WERI-Rb-1 (cell line): ENCODE data around the gene HMGCL.
A peak's percentile ranks its signal among the peaks of the same experiment; 100 is the strongest.
"Not testable (repeated sequence)": the region's sequence is repeated elsewhere in the genome, so short reads cannot be mapped to it uniquely, and the experiment has no call there.

Source experiments
- DNase-seq: peaks from one replicate; pipeline ENCODE4 v3.0.0-alpha.2; 2020
- H3K27ac ChIP-seq: fragments of 250-450 bp; sonication (Bioruptor Pico); 2 replicates; pipeline ENCODE4 v1.5.1; 2020; ENCODE audit warnings: mild to moderate bottlenecking, moderate library complexity
- H3K27me3 ChIP-seq: fragments of 250-450 bp; sonication (Bioruptor Pico); 2 replicates; pipeline ENCODE4 v1.5.1; 2021; ENCODE audit warnings: mild to moderate bottlenecking, low read depth, moderate library complexity; ENCODE audit not compliant: insufficient read depth, severe bottlenecking
- H3K36me3 ChIP-seq: fragments of 250-450 bp; sonication (Bioruptor Pico); 2 replicates; pipeline ENCODE4 v1.5.1; 2020; ENCODE audit warnings: mild to moderate bottlenecking, moderate library complexity
- H3K4me3 ChIP-seq: 2 replicates; pipeline ENCODE4 v1.5.1; 2011; ENCODE audit warnings: low read depth, mild to moderate bottlenecking, control low read depth, low read length
- H3K9me3 ChIP-seq: fragments of 250-450 bp; sonication (Bioruptor Pico); 2 replicates; pipeline ENCODE4 v1.5.1; 2021; ENCODE audit warnings: mild to moderate bottlenecking, moderate library complexity; ENCODE audit not compliant: severe bottlenecking
- TF ChIP-seq, protein P1 (sequence below): IDR thresholded peaks from 2 replicates; pipeline ENCODE4 v1.5.1; 2011; ENCODE audit warnings: low read depth, mild to moderate bottlenecking, control low read depth, inconsistent platforms, low read length

HMGCL gene

GRCh38 chr1:23836037-23836436 lies 10.8 kb upstream of the HMGCL start:
- no peaks in the 10 kb centered on the region for H3K27me3 ChIP-seq
- DNase-seq, result no peak
- H3K9me3 ChIP-seq, result no peaks in the 10 kb centered on the region
- no peaks in the 10 kb centered on the region for H3K36me3 ChIP-seq
- TF ChIP-seq, protein P1, sequence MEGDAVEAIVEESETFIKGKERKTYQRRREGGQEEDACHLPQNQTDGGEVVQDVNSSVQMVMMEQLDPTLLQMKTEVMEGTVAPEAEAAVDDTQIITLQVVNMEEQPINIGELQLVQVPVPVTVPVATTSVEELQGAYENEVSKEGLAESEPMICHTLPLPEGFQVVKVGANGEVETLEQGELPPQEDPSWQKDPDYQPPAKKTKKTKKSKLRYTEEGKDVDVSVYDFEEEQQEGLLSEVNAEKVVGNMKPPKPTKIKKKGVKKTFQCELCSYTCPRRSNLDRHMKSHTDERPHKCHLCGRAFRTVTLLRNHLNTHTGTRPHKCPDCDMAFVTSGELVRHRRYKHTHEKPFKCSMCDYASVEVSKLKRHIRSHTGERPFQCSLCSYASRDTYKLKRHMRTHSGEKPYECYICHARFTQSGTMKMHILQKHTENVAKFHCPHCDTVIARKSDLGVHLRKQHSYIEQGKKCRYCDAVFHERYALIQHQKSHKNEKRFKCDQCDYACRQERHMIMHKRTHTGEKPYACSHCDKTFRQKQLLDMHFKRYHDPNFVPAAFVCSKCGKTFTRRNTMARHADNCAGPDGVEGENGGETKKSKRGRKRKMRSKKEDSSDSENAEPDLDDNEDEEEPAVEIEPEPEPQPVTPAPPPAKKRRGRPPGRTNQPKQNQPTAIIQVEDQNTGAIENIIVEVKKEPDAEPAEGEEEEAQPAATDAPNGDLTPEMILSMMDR, result no peak
- no peak overlapping the region for H3K27ac ChIP-seq
- no peak overlapping the region for H3K4me3 ChIP-seq

- H3K4me3 ChIP-seq, H3K27me3 ChIP-seq, H3K27ac ChIP-seq, H3K9me3 ChIP-seq, H3K36me3 ChIP-seq: not testable (repeated sequence)
- DNase-seq, result peak; percentile 15
Observed at GRCh38 chr1:23834156-23834555, 8.9 kb upstream of the HMGCL start.

- H3K27me3 ChIP-seq, result no peaks in the 10 kb centered on the region
- H3K27ac ChIP-seq, result no peak overlapping the region
- no peaks in the 10 kb centered on the region; the same call in 1 of the 2 replicates for H3K36me3 ChIP-seq
- TF ChIP-seq, protein P1, result no peak
- no peaks in the 10 kb centered on the region for H3K9me3 ChIP-seq
- H3K4me3 ChIP-seq, result no peak overlapping the region
- DNase-seq, result no peak
Observed at GRCh38 chr1:23827717-23828116, 2.5 kb upstream of the HMGCL start.

DNA sequence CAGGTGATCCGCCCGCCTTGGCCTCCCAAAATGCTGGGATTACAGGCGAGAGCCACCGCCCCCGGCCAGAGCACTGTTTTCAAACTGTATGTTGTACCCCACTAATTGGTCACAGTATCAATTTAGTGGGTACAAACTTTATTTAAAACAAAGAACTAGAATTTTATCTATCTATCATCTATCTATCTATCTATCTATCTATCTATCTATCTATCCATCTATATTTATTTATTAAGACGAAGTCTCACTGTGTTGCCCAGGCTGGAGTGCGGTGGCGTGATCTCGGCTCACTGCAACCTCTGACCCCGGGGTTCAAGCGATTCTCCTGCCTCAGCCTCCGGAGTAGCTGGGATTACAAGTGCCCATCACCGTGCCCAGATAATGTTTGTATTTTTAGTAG lies 1.4 kb upstream of the HMGCL start:
- not testable (repeated sequence) for H3K9me3 ChIP-seq, H3K27me3 ChIP-seq, DNase-seq, H3K27ac ChIP-seq, H3K36me3 ChIP-seq, H3K4me3 ChIP-seq

DNA sequence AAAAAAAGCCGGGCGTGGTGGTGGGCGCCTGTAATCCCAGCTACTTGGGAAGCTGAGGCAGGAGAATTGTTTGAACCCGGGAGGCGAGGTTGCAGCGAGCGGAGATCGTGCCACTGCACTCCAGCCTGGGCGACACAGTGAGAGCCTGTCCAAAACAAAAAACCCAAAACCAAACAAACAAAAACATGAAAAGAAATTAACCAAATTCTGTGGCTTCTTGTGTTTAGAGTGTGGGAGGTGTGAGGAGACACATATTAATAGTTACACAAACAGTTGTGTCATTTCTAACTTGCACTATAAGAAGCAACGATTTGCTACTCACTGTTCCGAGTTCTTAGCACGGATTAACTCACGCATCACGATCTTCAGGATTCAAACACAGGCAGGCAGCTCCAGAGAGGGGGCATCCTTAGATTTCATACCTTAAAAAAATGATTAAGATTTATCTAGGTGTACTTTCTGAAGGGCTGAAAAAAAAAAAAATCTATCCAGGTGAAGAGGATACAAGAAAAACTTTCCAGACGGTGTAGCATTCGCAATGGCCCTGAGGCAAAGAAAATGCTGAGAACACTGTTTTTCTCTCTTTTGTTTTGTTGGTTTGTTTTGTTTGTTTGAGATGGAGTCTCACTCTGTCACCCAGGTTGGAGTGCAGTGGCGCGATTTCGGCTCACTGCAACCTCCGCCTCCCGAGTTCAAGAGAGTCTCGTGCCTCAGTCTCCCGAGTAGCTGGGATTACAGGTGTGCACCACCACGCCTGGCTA lies 713 bp upstream of the HMGCL start:
- no peaks in the 10 kb centered on the region; the same call in 1 of the 2 replicates for H3K36me3 ChIP-seq
- no peaks in the 10 kb centered on the region for H3K27me3 ChIP-seq
- TF ChIP-seq, protein P1, result no peak
- H3K27ac ChIP-seq, result peak overlapping the region; percentile 90
- peak overlapping the region; percentile 98 for H3K4me3 ChIP-seq
- H3K9me3 ChIP-seq, result no peaks in the 10 kb centered on the region
- no peak for DNase-seq

- no peaks in the 10 kb centered on the region for H3K27me3 ChIP-seq
- H3K27ac ChIP-seq, result peak overlapping the region; percentile 90
- no peaks in the 10 kb centered on the region; the same call in 1 of the 2 replicates for H3K36me3 ChIP-seq
- no peaks in the 10 kb centered on the region for H3K9me3 ChIP-seq
- TF ChIP-seq, protein P1, result no peak
- DNase-seq, result no peak
- H3K4me3 ChIP-seq, result peak overlapping the region; percentile 98
Observed at GRCh38 chr1:23824711-23825075, 536 bp downstream of the HMGCL start.

DNA sequence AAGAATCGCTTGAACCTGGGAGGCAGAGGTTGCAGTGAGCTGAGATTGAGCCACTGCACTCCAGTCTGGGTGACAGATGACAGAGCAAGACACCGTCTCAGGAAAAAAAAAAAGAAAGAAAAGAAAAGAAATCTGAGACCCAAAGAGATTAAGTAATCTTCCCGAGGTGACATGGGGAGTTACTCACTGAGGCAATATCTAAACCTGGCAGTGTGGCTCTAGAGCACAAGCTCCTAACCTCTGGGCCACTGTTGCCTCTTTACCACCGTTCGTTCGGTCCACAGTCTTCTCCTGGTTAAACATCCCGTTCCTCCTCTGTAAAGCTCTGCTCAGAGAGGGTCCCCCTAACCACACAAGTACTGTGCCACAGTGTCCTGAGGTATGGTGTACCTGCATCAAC lies 1.5 kb downstream of the HMGCL start:
- Histone ChIP-seq H3K27ac (no peak overlapping the region), H3K4me3 (no peak overlapping the region), H3K9me3 (no peaks in the 10 kb centered on the region), H3K27me3 (no peaks in the 10 kb centered on the region), H3K36me3 (no peaks in the 10 kb centered on the region; the same call in 1 of the 2 replicates)
- DNase-seq, result no peak
- TF ChIP-seq, protein P1, result no peak
